Stimulated activated CD8-positive, alpha-beta memory T cell treated with anti-CD3 and anti-CD28 coated beads, Interleukin-15, amount 100 ng/mL, for 48 hours (primary cell): ENCODE measurements around the gene SEC16A.

Experiments used
- DNase-seq, 2 donors: peaks; one replicate each; pipeline ENCODE4 v3.0.0-alpha.2; 2020; ENCODE audit warnings: low read depth in 2 of 2

Gene SEC16A

GRCh38 chr9:136399176-136400037 lies 83.4 kb downstream of the SEC16A start:
- no peak for DNase-seq

- no peak for DNase-seq
These were observed 84.6 kb downstream of the SEC16A start for GRCh38 chr9:136398286-136398685.

GRCh38 chr9:136397643-136398042 lies 85.2 kb downstream of the SEC16A start:
- DNase-seq = no peak

- no peak for DNase-seq
These were observed 86.7 kb downstream of the SEC16A start for GRCh38 chr9:136396219-136396515.

- DNase-seq = no peak
These were observed 87.3 kb downstream of the SEC16A start for GRCh38 chr9:136395345-136396218.

- no peak for DNase-seq
These were observed 87.9 kb downstream of the SEC16A start for GRCh38 chr9:136395020-136395340.

- no peak for DNase-seq
These were observed 88.4 kb downstream of the SEC16A start for GRCh38 chr9:136394312-136395019.

GRCh38 chr9:136393531-136393930 lies 89.3 kb downstream of the SEC16A start:
- no peak for DNase-seq

GRCh38 chr9:136392538-136393449 lies 90.0 kb downstream of the SEC16A start:
- no peak for DNase-seq

GRCh38 chr9:136391737-136392537 lies 90.9 kb downstream of the SEC16A start:
- DNase-seq = no peak
